ENCODE data around the gene C15orf62.

The C15orf62 gene

DNA sequence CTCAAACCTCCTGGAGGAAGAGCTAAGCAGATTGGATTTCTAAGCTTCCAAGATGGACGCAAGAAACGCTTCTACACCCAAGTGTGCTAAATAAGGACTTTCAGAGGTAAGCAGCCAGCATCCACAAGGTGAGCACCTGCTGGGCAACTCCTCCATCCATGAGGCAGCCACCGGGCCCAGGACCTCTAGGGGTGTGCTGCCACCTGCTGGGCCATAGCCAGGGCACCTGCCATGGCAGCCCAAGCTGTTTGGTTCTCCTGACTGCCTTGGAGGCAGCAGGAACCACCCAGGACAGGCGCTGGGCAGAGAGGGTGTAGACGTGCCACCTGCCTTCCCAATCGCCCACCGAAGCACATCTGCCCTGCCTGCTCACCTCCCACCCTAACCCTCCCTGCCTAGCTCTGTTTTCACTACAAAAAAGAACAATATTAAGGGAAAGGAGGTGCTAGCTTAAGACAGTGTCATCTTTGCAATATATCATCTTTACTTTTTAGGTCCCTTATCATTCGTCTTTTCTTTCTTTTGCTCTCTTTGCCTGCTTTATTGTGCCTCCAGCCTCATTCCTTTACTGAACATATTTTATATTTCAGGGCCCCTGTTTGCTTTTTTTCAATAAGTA lies 12.9 kb downstream of the C15orf62 start:
- DNase-seq (ENCODE audit: low spot score), result no peak

DNA sequence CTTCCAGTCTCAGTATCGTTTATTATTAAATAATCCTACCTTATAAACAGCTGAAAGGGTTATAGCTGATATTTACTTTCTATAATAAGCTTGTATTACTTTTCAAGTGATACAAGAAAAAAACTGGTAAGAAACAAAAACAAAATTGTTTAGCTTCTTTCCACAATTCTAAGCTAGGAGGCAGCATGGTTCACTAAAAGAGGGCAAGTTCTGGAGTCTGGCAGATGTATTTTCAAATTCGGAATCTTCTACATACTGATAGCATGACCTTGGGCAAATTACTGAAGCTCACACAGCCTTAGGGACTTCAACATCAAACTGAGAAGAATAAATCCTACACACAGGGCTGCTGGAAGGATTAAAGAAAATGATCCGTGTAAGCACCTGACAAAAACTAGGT lies 15.4 kb downstream of the C15orf62 start:
- DNase-seq (ENCODE audit: low spot score), result no peak

DNA sequence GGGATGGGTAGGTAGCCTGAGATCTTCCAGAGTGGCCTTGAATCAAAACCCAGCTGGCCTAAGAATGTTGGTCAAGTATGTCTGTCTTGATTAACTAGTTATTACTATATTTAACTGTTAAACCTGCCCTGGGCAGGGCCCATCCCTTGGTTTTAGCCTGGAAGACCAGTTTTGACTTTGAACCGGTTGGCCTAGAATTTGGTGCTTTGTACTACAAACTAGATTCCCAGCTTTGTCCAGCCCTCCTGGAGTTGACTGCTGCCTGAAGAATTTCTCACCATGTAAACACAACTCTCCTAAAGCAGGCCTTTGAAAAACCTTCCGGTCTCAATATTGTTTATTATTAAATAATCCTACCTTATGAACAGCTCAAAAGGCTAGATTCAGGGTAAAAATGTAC lies 16.0 kb downstream of the C15orf62 start:
- no peak for DNase-seq (ENCODE audit: low spot score)

DNA sequence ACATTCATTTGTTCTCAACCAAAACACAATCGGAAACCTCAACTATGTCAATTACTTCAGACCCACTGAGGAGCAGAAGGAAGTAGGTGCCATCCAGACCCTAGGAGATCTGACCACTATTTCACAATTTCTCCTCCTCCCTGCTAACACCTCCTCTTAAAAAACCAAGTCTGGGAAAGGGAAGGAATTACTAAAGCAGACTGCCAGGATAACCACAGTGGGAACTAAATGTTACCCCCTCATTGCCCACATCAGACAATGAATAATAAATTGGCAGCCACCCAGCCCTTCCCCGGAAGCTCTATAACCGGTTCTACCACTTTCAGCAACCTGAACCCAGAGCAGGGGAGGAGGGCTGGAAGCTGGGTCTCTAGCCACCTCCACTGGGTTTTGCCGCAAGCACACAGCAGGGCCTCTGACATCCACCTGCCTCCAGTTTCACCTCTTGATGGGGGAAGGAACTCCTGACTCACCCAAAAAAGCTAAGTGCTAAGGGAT lies 17.6 kb downstream of the C15orf62 start:
- no peak for DNase-seq (ENCODE audit: low spot score)

DNA sequence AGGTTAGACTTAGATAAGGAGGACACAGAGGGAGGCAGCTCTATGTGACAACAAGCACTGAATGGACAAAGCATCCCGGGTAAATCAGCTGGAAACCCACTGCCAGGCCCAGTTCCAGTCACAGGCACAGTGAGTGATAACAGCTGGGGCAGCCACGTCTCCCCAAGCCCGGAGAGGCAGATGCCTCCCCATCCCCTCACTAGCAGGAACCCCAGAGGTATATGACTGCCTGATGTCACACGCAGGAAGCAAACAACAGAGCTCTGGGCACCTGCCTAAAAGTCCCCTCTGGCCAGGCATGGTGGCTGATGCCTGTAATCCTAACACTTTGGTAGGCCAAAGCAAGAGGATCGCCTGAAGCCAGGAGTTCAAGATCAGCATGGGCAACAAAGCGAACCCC lies 18.2 kb downstream of the C15orf62 start:
- no peak for DNase-seq (ENCODE audit: low spot score)

DNA sequence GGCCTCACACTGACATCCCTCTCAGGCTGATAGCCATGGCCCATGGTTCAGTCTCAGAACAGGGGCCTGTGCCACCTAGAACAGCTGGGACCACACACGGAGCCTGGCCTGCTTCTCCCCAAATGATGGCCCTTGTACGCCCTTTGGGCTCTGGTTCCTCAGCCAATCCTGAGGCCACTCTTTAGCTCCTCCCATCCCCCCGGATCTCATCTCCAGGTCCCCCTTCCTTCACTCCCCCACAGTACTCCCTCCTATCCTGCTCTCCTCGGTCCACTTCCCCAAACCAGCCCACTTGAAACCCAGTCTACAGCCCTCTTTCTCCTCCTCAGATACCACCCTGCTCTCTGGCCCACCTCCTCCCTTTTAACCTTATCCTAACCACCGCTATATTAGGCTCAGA lies 19.3 kb downstream of the C15orf62 start:
- DNase-seq (ENCODE audit: low spot score), result no peak

DNA sequence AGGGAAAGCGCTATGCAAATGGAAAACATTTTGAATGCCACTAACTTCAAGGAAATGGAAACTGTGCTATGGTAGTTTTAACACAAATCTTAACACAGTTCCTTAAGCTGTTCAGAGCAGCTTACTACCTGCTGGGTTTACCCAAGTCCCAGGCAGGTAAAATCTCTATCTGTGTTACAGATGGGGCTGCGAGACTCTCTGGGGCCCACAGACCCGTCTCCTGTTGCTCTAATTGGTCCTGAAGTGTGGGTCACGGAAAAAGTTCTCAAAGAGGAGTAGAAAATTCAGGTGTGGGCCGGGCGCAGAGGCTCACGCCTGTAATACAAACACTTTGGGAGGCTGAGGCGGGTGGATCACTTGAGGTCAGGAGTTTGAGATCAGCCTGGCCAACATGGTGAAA lies 20.2 kb downstream of the C15orf62 start:
- no peak for DNase-seq (ENCODE audit: low spot score)

DNA sequence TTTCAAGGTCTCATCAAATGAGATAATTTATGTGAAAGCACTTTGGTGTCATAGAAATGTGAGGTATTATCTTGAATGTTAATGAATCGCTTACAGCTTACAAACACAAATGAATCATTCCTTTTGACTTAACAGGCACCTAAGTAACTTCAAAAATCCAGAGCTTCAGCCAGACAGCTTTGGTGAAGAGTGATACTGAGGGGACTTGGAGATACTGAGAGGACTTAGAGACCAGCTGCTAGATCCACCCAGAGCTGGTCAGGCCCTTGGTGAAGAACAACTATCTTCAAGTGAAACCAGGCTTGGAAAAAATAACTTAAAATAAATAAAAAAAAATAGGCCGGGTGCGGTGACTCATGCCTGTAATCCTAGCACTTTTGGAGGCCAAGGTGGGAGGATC lies 20.9 kb downstream of the C15orf62 start:
- no peak for DNase-seq (ENCODE audit: low spot score)

DNA sequence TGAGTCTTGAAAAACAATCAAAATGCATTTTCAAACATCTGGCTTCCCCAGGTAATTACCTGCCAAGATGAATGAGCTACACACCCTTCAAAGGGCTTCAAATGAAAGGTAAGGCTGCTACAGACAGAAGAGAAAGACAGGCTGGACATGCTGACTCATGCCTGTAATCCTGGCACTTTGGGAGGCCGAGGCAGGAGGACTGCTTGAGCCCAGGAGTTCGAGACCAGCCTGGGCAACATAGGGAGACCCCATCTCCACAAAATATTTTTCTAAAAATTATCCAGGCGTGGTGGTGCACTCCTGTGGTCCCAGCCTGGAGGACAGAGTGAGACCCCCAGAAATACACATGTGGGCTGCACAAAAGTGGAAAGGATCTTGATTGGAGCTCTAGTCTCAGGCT lies 22.6 kb downstream of the C15orf62 start:
- DNase-seq (ENCODE audit: low spot score), result no peak

DNA sequence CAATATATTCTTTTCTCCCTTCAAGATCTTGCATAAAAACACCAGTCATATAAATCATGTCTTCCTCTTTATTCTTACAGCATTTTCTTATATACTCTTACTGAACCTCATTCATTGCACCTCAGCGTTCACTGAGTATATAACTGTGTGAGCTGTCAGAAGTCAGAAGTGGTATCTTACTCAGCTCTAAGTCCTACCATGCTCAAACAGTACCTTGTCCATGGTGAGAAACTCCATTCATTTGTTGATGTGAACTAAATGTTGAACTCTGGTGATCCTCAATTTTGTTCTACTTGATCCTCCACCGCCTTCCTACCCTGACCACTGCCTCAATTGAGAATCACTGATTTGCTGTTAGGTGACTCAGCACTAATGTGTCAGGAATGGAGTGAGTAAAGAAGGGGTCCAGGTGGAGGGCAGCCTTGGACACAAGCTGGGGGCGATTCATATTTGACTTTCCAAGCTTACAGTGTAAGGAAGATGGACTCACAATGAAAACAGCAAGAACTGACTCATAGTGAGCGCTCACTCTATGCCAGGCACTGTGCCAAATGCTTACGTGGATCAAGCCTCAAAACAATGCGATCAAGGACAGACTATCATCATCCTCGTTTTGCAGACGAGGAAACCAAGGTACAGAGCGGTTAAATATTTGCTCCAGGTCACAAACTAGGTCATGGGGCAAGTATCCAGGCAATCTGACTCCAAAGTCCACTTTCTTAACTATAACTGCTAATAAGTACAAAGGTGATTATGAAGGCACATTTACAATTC lies 23.6 kb downstream of the C15orf62 start:
- DNase-seq (ENCODE audit: low spot score), result peak; percentile 47

DNA sequence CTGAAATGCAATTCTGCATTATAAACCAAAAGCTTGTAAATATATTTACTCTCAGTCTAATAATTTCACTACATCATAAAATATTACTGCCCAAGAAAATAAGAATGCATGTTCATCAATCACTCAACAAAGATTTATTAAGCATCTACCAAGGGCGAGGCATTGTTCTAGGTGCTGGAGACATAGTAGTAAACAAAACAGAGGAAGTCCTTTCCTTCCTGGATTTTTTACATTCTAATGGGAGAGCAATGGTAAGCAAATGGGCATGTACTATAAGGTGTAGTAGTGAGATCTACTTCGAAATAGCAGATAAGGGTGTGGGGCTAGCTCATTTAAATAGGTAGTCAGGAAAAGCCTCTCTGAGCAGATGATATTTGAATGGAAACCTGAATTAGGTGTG lies 26.3 kb downstream of the C15orf62 start:
- no peak for DNase-seq (ENCODE audit: low spot score)

DNA sequence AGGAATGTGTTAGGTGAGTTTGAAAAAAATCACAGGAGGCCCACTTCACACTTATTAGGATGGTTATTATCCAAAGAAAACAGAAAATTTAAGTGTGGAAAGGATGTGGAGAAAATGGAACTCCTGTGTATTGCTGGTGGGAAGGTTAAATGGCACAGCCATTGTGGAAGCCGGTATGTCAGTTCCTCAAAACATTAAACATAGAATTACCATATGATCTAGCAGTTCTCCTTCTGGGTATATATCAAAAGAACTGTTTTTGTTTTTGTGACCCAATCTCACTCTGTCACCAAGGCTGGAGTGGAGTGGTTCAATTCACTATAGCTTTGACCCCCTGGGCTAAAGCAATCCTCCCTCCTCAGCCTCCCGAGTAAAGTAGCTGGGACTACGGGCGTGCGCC lies 26.7 kb downstream of the C15orf62 start:
- no peak for DNase-seq (ENCODE audit: low spot score)

DNA sequence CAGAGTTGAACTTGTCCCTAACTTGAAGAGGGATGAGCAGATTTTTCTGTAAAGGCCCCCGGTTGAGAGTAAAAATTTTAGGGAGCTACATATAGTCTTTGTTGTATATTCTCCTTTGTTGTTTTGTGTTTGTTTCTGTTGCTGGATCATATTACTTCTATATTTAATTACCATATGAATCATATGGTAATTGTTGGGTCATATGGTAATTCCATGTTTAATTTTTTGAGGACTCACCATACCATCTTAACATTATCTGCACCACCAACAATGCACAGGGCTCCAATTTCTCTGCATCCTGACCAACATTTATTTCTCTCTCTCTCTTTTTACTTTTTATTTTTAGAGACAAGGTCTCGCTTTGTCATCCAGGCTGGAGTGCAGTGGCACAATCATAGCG lies 29.7 kb downstream of the C15orf62 start:
- no peak for DNase-seq (ENCODE audit: low spot score)

DNA sequence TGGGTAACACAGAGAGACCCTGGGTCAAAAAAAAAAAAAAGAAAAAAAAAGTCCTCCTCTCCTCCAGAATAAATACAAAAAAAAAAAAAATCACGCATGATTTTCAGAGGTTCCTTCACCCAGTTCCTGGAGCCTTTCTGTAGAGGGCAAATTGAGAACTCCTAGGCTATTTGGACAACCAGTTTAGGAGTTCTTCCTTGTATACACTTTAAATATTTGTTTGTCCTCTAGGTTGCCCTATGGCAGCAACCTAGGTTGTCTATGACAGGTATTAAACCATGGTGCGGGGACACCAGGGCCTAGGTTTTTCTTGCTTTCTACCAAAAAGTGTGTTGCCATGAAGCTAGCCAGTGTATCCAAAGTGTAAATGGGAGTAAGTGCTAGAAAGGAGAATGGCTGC lies 33.3 kb downstream of the C15orf62 start:
- DNase-seq (ENCODE audit: low spot score), result no peak

DNA sequence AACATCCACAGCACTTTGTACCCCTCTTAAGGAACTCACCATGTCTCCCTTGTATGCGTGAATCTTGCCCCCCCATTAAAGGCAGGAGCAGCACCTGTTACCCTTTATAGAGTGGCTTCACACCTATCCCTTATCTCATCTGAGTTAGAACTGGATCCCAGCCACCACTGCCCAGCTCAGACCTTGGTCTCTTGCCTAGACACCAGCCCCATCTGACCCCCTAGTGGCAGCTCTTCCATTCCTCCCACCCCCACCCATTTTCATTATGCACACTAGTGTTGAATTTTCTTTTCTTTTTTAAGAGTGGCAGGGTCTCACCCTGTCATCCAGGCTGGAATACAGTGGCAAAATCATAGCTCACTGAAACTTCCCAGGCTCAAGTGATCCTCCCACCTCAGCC lies 33.9 kb downstream of the C15orf62 start:
- DNase-seq (ENCODE audit: low spot score), result no peak

DNA sequence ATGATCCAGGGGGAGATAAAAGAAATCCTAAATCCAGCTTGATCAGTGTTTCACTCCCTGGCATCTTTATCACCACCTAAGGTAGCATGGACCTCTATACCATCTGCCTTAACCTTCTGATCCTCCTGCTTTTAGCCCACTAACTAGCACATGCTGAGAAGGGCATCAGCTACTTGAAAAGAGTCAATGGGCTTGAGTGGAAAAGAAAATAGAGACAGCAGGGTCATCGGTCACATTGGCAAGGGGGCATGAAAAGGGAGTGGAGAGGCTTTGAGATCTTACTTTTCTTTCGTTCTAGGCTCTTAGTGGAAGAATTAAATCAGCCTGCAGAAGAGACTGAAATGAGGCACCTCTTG lies 36.9 kb downstream of the C15orf62 start:
- DNase-seq (ENCODE audit: low spot score), result no peak

DNA sequence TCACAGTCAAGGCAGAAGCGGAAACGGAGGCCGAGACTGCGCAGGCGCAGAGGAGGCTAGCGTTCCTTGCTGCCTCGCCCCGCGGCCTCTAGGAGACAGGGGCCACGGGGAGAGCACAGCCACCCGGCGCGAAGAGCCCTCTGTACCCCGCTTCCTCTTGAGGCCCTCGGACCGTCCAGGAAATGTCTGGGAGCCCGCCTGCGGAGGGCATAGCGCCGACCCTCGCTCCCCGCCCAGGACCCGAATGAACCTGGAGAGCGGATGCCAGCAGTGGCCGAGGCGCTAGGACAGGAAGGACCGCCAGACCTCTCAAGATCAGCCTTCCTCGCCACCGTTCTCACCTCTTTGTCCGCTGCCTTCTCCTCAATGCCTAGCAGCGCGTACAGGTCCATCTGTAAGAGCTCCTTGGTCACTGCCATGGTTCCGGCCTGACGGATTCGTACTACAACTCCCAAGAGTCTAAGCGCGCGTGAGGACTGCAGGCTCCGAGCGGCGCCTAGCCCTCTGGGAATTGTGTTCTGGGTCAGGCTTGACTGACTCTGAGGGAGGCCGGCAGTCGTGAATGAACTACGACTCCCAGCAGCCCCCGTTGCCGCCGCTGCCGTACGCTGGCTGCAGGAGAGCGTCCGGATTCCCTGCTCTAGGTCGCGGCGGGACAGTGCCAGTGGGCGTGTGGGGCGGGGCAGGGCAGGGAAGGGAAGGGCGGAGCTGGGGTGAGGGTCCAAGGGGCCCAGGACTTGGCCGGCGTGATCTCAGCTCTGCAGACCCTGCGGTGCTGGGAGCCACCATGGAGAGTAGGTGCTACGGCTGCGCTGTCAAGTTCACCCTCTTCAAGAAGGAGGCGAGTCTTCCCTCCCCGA lies 37.5 kb downstream of the C15orf62 start, which contains the start of the genes DNAJC17 and ZFYVE19:
Gene DNAJC17 (minus strand): TSS at position 446 of the 860 bp plus-strand sequence. CDS start 27 bp downstream, at position 419.
Gene ZFYVE19 (plus strand): TSS at position 62 of the 860 bp plus-strand sequence. CDS start 501 bp downstream, at position 563.
- peak; percentile 91 for DNase-seq (ENCODE audit: low spot score)

DNA sequence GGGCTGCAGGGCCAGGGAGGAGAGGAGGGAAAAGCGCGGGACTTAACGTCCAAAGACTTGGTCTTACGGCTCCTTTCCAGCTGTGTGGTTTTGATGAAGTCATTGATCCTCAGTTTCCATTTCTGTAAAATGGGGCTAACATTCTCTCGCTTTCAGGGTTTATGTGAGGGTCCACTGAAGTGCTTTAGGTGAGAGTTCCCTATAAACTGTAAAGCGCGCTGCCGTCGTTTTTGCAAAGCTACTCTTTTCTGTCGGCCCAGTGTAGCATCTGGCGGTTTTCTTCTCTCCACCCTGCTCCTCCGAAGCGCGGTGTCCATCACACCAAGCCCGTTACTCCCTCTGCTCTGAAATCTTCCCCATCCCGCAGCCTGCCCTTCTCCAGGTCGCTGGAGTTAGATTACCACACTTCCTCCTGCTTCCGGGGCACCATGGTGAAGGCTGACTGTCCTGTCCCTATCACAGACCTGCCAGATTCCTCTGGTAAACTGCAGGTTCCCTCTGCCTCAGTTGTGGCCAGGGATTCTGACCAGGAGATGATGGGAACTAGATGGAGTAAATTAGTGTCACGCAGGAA lies 38.2 kb downstream of the C15orf62 start:
- no peak for DNase-seq (ENCODE audit: low spot score)

DNA sequence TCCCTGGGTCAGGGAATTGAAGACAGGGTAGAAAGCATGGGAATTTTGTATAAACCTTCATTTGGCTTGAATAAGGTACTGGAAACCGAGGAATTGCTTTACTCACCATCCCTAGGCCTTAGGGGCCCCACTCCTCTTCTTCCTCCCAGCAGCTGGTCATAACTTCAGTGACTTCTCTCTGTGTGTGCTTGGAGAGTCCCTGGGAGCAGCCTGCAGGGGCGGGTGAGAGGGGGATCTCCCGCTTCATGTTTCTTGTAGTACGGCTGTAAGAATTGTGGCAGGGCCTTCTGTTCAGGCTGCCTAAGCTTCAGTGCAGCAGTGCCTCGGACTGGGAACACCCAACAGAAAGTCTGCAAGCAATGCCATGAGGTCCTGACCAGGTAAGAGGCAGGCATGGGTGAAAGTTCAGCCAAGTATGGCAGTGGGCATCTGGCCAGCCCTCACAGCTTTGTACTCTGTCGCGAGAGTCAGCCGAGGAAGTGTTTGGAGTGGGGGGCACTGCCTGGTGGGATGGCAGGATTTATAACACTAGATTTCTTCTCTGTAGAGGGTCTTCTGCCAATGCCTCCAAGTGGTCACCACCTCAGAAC lies 39.2 kb downstream of the C15orf62 start:
- no peak for DNase-seq (ENCODE audit: low spot score)

DNA sequence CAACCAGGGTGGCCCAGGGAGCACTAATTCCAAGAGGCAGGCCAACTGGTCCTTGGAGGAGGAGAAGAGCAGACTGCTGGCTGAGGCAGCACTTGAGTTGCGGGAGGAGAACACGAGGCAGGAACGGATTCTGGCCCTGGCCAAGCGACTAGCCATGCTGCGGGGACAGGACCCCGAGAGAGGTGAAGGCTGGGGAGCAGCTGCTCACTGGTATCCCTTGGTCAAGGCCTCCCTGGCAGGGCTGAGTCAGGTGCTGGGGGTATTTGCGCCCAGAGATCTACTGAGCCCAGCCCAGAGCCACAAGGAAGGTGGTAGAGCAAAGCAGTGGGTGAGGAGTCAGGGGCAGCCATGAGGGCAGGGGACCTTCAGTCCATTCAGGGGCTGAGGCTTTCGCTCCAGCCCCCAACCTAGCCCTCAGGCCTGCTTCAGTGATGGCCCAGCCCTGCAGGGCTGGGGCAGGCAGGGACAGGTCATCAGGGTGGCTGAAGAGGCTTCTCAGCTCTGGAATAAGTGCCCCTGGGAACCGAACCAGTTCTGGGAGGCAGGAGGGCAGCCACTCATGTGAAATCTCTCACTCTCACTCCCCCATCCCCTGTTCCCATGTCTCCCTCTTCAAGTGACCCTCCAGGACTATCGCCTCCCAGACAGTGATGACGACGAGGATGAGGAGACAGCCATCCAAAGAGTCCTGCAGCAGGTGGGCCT lies 43.1 kb downstream of the C15orf62 start:
- no peak for DNase-seq (ENCODE audit: low spot score)

DNA sequence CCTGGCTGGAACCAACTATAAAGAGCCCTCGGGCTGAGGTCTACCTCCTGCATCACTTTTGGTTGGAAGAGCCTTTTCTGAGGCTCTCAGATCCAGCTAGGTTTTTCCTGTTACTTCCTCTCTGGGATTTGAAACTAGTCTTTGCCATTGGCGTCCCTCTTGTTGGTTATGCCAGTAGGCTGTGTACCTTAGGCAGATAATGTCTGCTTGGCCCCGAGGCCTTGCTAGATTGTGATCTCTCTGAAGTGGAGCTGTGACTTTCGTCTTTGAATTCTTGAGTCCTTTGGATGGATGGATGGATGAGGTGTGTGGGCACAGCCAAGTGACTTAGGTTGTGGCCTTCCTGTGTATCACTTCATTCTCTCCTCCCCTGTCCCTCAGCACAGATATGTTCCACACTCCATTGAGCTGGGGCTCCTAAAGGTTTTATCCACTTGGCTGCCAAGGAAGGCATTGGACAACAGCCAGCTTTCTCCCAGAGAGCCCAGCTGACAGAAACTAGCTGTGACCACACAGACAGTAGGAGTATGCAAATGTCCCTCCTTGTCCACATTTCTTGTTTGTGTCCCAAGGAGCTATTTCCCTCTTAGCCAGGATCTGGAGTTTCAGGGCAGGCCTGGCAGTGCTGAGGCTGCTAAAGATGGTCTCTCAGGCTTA lies 45.4 kb downstream of the C15orf62 start:
- no peak for DNase-seq (ENCODE audit: low spot score)

Data from AG08396 (cell line).